H1 (cell line): ENCODE data around the gene ZBTB46. TPM values are rescaled to one million over a fixed set of nuclear protein-coding genes. Genes with fewer than 3 reads are reported as not detected.

Source experiments
- CHD7 ChIP-seq: fragments of 300-600 bp; sonication (generic); IDR thresholded peaks from 2 replicates; pipeline ENCODE4 v1.7.1; 2012; ENCODE audit warnings: low read length, moderate library complexity, mild to moderate bottlenecking, inconsistent platforms; ENCODE audit not compliant: insufficient replicate concordance
- EP300 ChIP-seq, 2 experiments: IDR thresholded peaks; 1 replicate in 1 of 2; 2 replicates in 1 of 2; pipeline ENCODE4 v1.6.1; 2011 to 2012; ENCODE audit warnings: low read depth in 2 of 2, low read length in 2 of 2, mild to moderate bottlenecking in 2 of 2, borderline replicate concordance in 1 of 2, inconsistent platforms in 1 of 2, moderate library complexity in 1 of 2
- GABPA ChIP-seq: IDR thresholded peaks from 2 replicates; pipeline ENCODE4 v1.6.1; 2011; ENCODE audit warnings: mild to moderate bottlenecking, low read length, moderate library complexity, borderline replicate concordance; ENCODE audit not compliant: insufficient read depth
- PHF8 ChIP-seq: fragments of 200-600 bp; sonication (generic); conservative IDR thresholded peaks from 2 replicates; pipeline ENCODE4 v1.7.1; 2012; ENCODE audit warnings: low read depth, mild to moderate bottlenecking, inconsistent platforms, low read length, moderate library complexity
- POLR2AphosphoS5 ChIP-seq: IDR thresholded peaks from 2 replicates; pipeline ENCODE4 v1.6.1; 2011; ENCODE audit warnings: low read depth, low read length
- SAP30 ChIP-seq: fragments of 300-600 bp; sonication (generic); IDR thresholded peaks from 2 replicates; pipeline ENCODE4 v1.7.1; 2012; ENCODE audit warnings: low read length, moderate library complexity, mild to moderate bottlenecking, inconsistent platforms; ENCODE audit not compliant: insufficient read depth, insufficient replicate concordance
- SIRT6 ChIP-seq: IDR thresholded peaks from one replicate; pipeline ENCODE4 v1.7.1; 2012; ENCODE audit warnings: low read length, inconsistent platforms
- TBP ChIP-seq: IDR thresholded peaks from 2 replicates; pipeline ENCODE4 v1.6.1; 2011; ENCODE audit warnings: low read depth, low read length, improper control_type of control experiment
- USF2 ChIP-seq: IDR thresholded peaks from 2 replicates; pipeline ENCODE4 v1.6.1; 2011; ENCODE audit warnings: low read length, improper control_type of control experiment
- polyA plus RNA-seq, 7 experiments: library from polyadenylated mRNA; depleted of rRNA in 3 of 7; stranded (reverse) in 5 of 7; unstranded in 2 of 7; fragments of >200 nt in 5 of 7; fragments of 200-250 nt in 2 of 7; gene quantifications; 1 replicate in 5 of 7; 2 replicates in 1 of 7; 4 replicates in 1 of 7; pipeline versions ENCODE4 v1.2.1 to v1.2.3, GENCODE V29; 2011 to 2013; ENCODE audit warnings: missing spikeins in 2 of 7, mixed read lengths in 2 of 7
- total RNA-seq: library from RNA; stranded (reverse); fragmentation: NEBNext Ultra II Directional; extraction: Animal tissue kit (Norgen Biotek cat#: 25700); gene quantifications from 2 replicates; pipeline ENCODE4 v1.2.1, GENCODE V29; 2021

ZBTB46 gene
- total and polyA plus RNA-seq, 2 of the 8 experiments (the other 6 are each of a cell fraction or from before 2014, with no cell fraction given), result 6.4 to 22.4 TPM

- no peak for TF ChIP-seq SIRT6
- no peak for TF ChIP-seq EP300 (IDR thresholded peaks at IDR 0.05; ENCODE audit: borderline replicate concordance in 1 of 2, low read depth in 2 of 2, low read length in 2 of 2)
- no peak for TF ChIP-seq POLR2AphosphoS5
- no peak for TF ChIP-seq PHF8
- no peak for TF ChIP-seq USF2
- TF ChIP-seq CHD7, result no peak
- no peak for TF ChIP-seq GABPA
- TF ChIP-seq TBP, result no peak
- TF ChIP-seq SAP30, result no peak
Observed at GRCh38 chr20:63702751-63703470, 128.2 kb downstream of the ZBTB46 start (continued).
